Measurements from ENCODE around the gene C2orf80. TPM values are rescaled to one million over a fixed set of nuclear protein-coding genes. Genes with fewer than 3 reads are reported as not detected.

C2orf80 gene
- total RNA-seq, 1 donor from 2014 or later, result not detected

DNA sequence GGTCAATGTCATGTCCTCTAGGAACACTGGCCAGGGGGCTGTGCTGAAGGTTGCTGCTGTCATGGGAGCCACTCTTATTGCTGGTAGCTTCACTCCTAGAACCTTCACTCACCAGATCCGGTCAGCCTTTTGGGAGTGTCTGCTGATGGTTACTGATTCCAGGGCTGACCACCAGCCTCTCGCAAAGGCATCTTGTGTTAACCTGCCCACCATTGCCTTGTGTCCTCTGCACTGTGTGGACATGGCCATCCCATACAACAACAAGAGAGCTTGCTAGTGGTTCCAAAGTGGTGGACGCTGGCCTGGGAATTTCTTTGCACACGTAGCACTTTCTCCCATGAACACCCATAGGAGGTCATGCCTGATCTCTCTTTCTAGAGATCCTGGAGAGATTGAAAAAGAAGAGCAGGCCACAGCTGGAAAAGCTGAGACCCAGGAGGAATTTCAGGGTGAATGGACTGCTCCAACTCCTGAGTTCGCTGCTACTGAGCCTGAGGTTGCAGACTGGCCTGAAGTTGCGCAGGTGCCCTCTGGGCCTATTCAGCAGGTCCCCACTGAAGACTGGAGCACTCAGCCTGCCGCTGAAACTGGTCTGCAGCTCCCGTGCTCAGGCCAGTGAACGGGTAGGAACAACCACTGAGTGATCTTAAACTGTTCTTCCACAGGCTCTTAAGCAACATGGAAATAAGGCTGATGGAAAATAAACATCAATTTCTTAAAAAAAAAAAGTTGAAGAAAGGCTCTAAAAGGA, 18.7 kb upstream of the C2orf80 start:
- no peaks in the 10 kb centered on the region for H3K27me3 ChIP-seq (ENCODE audit: control insufficient read depth in 3 of 3, insufficient read depth in 3 of 3, low read length in 3 of 3)
- H3K9me3 ChIP-seq (ENCODE audit: control insufficient read depth in 3 of 3, low read length in 3 of 3), result no peaks in the 10 kb centered on the region
- no peaks in the 10 kb centered on the region for H3K4me1 ChIP-seq (ENCODE audit: control insufficient read depth in 3 of 3, insufficient read depth in 3 of 3, low read length in 3 of 3)
- H3K4me3 ChIP-seq (ENCODE audit: low read length in 3 of 3), result no peak overlapping the region
- no peak overlapping the region for H3K27ac ChIP-seq (ENCODE audit: low read depth, low read length)
- no peak overlapping the region for H3K9ac ChIP-seq (ENCODE audit: low read depth in 1 of 3, low read length in 3 of 3)
- no peaks in the 10 kb centered on the region for H3K36me3 ChIP-seq (ENCODE audit: control insufficient read depth in 3 of 3, insufficient read depth in 3 of 3, low read length in 3 of 3)

DNA sequence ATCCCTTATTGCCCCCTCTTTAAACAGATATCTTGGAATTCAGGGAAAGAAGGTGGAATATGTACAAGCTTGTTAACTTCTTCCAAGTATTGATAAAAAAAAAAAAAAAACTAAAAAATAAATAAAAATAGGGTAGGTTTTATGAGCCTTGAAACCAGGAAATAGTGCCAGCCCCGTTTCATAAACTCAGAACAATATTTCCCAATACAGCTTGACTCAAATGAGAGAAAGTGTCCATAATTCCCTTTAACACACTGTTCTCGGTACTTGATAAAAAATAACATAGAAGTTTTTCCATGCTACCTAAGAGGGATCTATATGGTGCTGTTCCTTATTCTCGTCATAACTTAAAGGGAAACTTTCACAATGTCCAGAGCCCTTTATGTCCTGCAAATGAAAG, 17.9 kb upstream of the C2orf80 start:
- H3K9ac ChIP-seq (ENCODE audit: low read depth in 1 of 3, low read length in 3 of 3), result no peak overlapping the region

DNA sequence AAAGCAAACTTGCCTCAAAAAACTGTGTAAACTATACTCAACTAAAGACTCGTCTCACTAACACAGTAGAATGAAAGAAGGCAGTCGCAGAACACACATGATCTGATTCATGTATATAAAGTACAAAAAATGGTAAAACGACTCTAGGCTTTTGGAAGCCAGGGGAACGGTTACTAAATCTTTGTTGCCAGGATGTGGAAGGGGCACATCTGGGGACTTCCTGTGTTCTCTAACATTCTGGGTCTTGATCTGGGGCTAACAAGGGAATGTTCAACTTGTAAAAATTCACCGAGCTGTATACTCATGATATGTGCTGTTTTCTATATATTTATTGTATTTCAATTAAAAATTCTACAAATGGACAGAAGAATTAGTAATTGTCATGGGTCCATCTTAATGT, 14.3 kb upstream of the C2orf80 start:
- Histone ChIP-seq H3K9me3 (ENCODE audit: control insufficient read depth in 3 of 3, low read length in 3 of 3) (no peaks in the 10 kb centered on the region), H3K9ac (ENCODE audit: low read depth in 1 of 3, low read length in 3 of 3) (no peak overlapping the region), H3K4me1 (ENCODE audit: control insufficient read depth in 3 of 3, insufficient read depth in 3 of 3, low read length in 3 of 3) (no peaks in the 10 kb centered on the region), H3K4me3 (ENCODE audit: low read length in 3 of 3) (no peak overlapping the region), H3K27ac (ENCODE audit: low read depth, low read length) (no peak overlapping the region), H3K36me3 (ENCODE audit: control insufficient read depth in 3 of 3, insufficient read depth in 3 of 3, low read length in 3 of 3) (no peaks in the 10 kb centered on the region), H3K27me3 (ENCODE audit: control insufficient read depth in 3 of 3, insufficient read depth in 3 of 3, low read length in 3 of 3) (no peaks in the 10 kb centered on the region)

More for the DNA sequence above, 17.9 kb upstream of the C2orf80 start:
- no peaks in the 10 kb centered on the region for H3K9me3 ChIP-seq (ENCODE audit: control insufficient read depth in 3 of 3, low read length in 3 of 3)
- no peaks in the 10 kb centered on the region for H3K4me1 ChIP-seq (ENCODE audit: control insufficient read depth in 3 of 3, insufficient read depth in 3 of 3, low read length in 3 of 3)
- no peaks in the 10 kb centered on the region for H3K36me3 ChIP-seq (ENCODE audit: control insufficient read depth in 3 of 3, insufficient read depth in 3 of 3, low read length in 3 of 3)
- no peak overlapping the region for H3K27ac ChIP-seq (ENCODE audit: low read depth, low read length)
- H3K4me3 ChIP-seq (ENCODE audit: low read length in 3 of 3), result no peak overlapping the region
- H3K27me3 ChIP-seq (ENCODE audit: control insufficient read depth in 3 of 3, insufficient read depth in 3 of 3, low read length in 3 of 3), result no peaks in the 10 kb centered on the region

DNA sequence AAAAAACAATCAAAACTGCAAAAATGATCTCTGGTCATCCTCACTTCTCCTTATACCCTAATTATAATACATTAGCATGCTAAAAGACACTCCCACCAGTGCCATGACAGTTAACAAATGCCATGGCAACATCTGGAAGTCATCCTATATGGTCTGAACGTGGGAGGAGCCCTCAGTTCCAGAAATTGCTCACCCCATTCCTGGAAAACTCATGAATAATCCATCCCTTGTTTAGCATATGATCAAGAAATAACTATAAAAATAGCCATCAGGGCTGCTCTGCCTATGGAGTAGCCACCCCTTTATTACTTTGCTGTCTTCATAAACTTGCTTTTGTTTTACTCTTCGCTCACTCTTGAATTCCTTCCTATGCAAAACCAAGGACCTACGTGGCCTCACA, 5.7 kb upstream of the C2orf80 start:
- Histone ChIP-seq H3K9me3 (ENCODE audit: control insufficient read depth in 3 of 3, low read length in 3 of 3) (no peaks in the 10 kb centered on the region), H3K27ac (ENCODE audit: low read depth, low read length) (no peak overlapping the region), H3K27me3 (ENCODE audit: control insufficient read depth in 3 of 3, insufficient read depth in 3 of 3, low read length in 3 of 3) (no peaks in the 10 kb centered on the region), H3K4me3 (ENCODE audit: low read length in 3 of 3) (no peak overlapping the region), H3K4me1 (ENCODE audit: control insufficient read depth in 3 of 3, insufficient read depth in 3 of 3, low read length in 3 of 3) (no peaks in the 10 kb centered on the region), H3K36me3 (ENCODE audit: control insufficient read depth in 3 of 3, insufficient read depth in 3 of 3, low read length in 3 of 3) (no peaks in the 10 kb centered on the region), H3K9ac (ENCODE audit: low read depth in 1 of 3, low read length in 3 of 3) (no peak overlapping the region)

- no peaks in the 10 kb centered on the region for H3K9me3 ChIP-seq (ENCODE audit: control insufficient read depth in 3 of 3, low read length in 3 of 3)
- no peak overlapping the region for H3K9ac ChIP-seq (ENCODE audit: low read depth in 1 of 3, low read length in 3 of 3)
- peaks cover 0 to 2% (median 0%) of the 10 kb centered on the region in 3 donors for H3K27me3 ChIP-seq (ENCODE audit: control insufficient read depth in 3 of 3, insufficient read depth in 3 of 3, low read length in 3 of 3)
- H3K36me3 ChIP-seq (ENCODE audit: control insufficient read depth in 3 of 3, insufficient read depth in 3 of 3, low read length in 3 of 3), result no peaks in the 10 kb centered on the region
- H3K27ac ChIP-seq (ENCODE audit: low read depth, low read length), result no peak overlapping the region
- H3K4me3 ChIP-seq (ENCODE audit: low read length in 3 of 3), result no peak overlapping the region
- H3K4me1 ChIP-seq (ENCODE audit: control insufficient read depth in 3 of 3, insufficient read depth in 3 of 3, low read length in 3 of 3), result no peaks in the 10 kb centered on the region
Measured at GRCh38 chr2:208192611-208193236, 2.9 kb upstream of the C2orf80 start.

- Histone ChIP-seq H3K4me3 (ENCODE audit: low read length in 3 of 3) (no peak overlapping the region), H3K27me3 (ENCODE audit: control insufficient read depth in 3 of 3, insufficient read depth in 3 of 3, low read length in 3 of 3) (peaks cover 0 to 6% (median 2%) of the 10 kb centered on the region in 3 donors), H3K9me3 (ENCODE audit: control insufficient read depth in 3 of 3, low read length in 3 of 3) (no peaks in the 10 kb centered on the region), H3K4me1 (ENCODE audit: control insufficient read depth in 3 of 3, insufficient read depth in 3 of 3, low read length in 3 of 3) (no peaks in the 10 kb centered on the region), H3K9ac (ENCODE audit: low read depth in 1 of 3, low read length in 3 of 3) (no peak overlapping the region), H3K27ac (ENCODE audit: low read depth, low read length) (no peak overlapping the region), H3K36me3 (ENCODE audit: control insufficient read depth in 3 of 3, insufficient read depth in 3 of 3, low read length in 3 of 3) (no peaks in the 10 kb centered on the region)
Measured at GRCh38 chr2:208189069-208189809, 591 bp downstream of the C2orf80 start.

DNA sequence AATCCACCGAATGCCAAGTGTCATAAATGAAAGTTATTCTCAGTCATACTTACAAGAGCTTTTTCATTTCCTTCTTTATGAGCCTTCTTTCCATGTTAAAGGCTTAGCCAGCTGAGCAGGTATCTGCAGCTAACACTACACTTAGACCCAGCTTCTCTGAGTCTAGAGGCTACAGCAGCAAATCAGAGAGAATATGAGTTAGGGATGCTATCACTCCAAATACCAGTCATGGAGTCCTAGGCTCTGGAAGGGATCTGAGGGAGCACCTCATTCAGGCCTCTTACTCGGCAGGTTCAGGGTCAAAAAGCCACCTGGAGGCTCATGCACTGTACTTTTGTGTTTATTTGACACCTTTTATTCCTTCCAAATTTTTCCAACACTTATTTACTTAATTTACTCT, 2.9 kb downstream of the C2orf80 start:
- H3K4me1 ChIP-seq (ENCODE audit: control insufficient read depth in 3 of 3, insufficient read depth in 3 of 3, low read length in 3 of 3), result no peaks in the 10 kb centered on the region
- no peak overlapping the region for H3K9ac ChIP-seq (ENCODE audit: low read depth in 1 of 3, low read length in 3 of 3)
- H3K27ac ChIP-seq (ENCODE audit: low read depth, low read length), result no peak overlapping the region
- H3K36me3 ChIP-seq (ENCODE audit: control insufficient read depth in 3 of 3, insufficient read depth in 3 of 3, low read length in 3 of 3), result no peaks in the 10 kb centered on the region
- H3K4me3 ChIP-seq (ENCODE audit: low read length in 3 of 3), result no peak overlapping the region
- no peaks in the 10 kb centered on the region for H3K9me3 ChIP-seq (ENCODE audit: control insufficient read depth in 3 of 3, low read length in 3 of 3)
- H3K27me3 ChIP-seq (ENCODE audit: control insufficient read depth in 3 of 3, insufficient read depth in 3 of 3, low read length in 3 of 3), result peaks cover 0 to 9% (median 2%) of the 10 kb centered on the region in 3 donors

- Histone ChIP-seq H3K9me3 (ENCODE audit: control insufficient read depth in 3 of 3, low read length in 3 of 3) (no peaks in the 10 kb centered on the region), H3K4me1 (ENCODE audit: control insufficient read depth in 3 of 3, insufficient read depth in 3 of 3, low read length in 3 of 3) (no peaks in the 10 kb centered on the region), H3K4me3 (ENCODE audit: low read length in 3 of 3) (no peak overlapping the region), H3K27me3 (ENCODE audit: control insufficient read depth in 3 of 3, insufficient read depth in 3 of 3, low read length in 3 of 3) (peaks cover 0 to 10% (median 2%) of the 10 kb centered on the region in 3 donors), H3K27ac (ENCODE audit: low read depth, low read length) (no peak overlapping the region), H3K9ac (ENCODE audit: low read depth in 1 of 3, low read length in 3 of 3) (no peak overlapping the region), H3K36me3 (ENCODE audit: control insufficient read depth in 3 of 3, insufficient read depth in 3 of 3, low read length in 3 of 3) (no peaks in the 10 kb centered on the region)
Measured at GRCh38 chr2:208186465-208186864, 3.4 kb downstream of the C2orf80 start.

DNA sequence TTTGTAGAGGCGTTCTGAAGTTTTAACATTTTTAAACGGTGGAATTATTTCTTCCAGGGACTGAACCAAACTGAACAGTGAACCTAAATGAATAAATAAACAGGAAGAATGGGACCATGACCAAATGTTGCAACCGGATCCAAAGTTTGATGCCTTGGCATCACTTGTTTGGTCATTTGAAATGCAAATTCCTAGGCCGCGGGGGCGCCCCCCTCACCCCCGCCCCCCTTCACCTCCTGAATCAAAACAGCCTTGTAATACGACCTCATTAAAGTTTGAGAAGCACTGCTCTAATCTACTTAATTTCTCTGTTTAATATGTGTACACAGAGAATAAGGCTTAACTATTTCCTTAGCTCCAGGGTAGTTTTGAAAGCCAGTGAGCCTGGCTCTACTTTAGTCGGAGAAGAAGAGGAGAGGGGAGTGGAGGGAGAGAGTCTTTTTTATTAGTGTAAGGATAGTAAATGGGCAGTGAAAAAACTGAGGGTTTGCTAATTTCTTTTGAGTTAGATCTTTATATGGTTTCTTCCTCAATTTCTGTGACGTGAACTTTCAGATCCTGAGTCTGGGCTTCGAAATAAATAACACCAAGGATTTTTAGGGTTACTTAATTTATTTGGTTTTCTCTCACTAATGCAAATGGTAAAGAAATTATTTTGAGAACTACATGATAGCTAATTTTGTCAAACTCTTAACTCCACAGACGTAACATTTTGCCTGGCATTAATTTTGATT, 5.7 kb downstream of the C2orf80 start:
- no peak overlapping the region for H3K27ac ChIP-seq (ENCODE audit: low read depth, low read length)
- no peaks in the 10 kb centered on the region for H3K36me3 ChIP-seq (ENCODE audit: control insufficient read depth in 3 of 3, insufficient read depth in 3 of 3, low read length in 3 of 3)
- H3K4me1 ChIP-seq (ENCODE audit: control insufficient read depth in 3 of 3, insufficient read depth in 3 of 3, low read length in 3 of 3), result no peaks in the 10 kb centered on the region
- peaks cover 0 to 10% (median 0%) of the 10 kb centered on the region in 3 donors for H3K27me3 ChIP-seq (ENCODE audit: control insufficient read depth in 3 of 3, insufficient read depth in 3 of 3, low read length in 3 of 3)
- H3K4me3 ChIP-seq (ENCODE audit: low read length in 3 of 3), result no peak overlapping the region
- H3K9me3 ChIP-seq (ENCODE audit: control insufficient read depth in 3 of 3, low read length in 3 of 3), result no peaks in the 10 kb centered on the region
- no peak overlapping the region for H3K9ac ChIP-seq (ENCODE audit: low read depth in 1 of 3, low read length in 3 of 3)
